Right kidney (tissue), 1 donor: Measurements from ENCODE around the gene PLA2G6.
"Not testable (repeated sequence)": the region's sequence is repeated elsewhere in the genome, so short reads cannot be mapped to it uniquely, and the experiment has no call there.

Experiments
- DNase-seq: peaks from one replicate; pipeline ENCODE4 v3.0.0-alpha.2; 2016

Gene PLA2G6

GRCh38 chr22:38169116-38169515 is 12.5 kb downstream of the PLA2G6 start:
- no peak for DNase-seq

DNA sequence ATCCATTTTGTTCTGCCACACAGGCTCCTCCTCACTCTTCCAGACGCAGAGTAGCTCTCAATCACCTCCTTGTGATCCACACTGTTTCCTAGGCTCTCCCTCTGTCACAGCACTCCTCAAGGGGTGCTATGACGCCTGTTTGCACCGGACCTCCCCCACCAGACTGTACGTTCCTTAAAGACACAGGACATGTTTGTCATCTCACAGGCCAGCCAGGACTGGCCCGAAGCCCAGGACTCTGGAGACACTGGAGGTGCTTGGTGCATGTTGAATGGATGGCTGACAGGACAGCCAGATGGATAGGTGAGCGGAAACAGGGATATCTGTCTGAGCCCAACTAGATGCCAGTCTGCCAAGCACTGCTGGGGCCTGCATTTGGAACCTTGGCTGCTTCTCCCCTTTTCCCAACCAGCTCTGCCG is 13.6 kb downstream of the PLA2G6 start:
- no peak for DNase-seq

GRCh38 chr22:38165922-38166593 is 15.6 kb downstream of the PLA2G6 start:
- DNase-seq = no peak

DNA sequence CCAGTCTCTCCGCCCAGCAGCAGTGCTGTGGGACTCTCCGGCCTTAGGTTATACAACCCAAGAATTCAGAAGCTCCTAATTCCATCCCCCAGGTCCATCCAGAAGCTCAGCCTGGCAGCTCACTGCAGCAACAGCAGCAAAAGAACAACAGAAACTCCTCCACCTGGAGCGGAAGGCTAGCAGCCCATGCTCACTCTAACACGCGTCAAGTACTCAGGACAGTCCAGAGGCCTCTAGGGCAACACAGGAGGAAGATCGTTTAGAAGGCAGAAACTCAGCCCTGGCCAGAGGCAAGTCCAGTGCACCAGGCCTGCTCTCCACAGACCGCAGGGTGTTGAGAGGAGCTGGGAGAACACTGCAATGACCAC is 17.1 kb downstream of the PLA2G6 start:
- DNase-seq = no peak

- no peak for DNase-seq
Measured at GRCh38 chr22:38163844-38164550, 17.6 kb downstream of the PLA2G6 start.

DNA sequence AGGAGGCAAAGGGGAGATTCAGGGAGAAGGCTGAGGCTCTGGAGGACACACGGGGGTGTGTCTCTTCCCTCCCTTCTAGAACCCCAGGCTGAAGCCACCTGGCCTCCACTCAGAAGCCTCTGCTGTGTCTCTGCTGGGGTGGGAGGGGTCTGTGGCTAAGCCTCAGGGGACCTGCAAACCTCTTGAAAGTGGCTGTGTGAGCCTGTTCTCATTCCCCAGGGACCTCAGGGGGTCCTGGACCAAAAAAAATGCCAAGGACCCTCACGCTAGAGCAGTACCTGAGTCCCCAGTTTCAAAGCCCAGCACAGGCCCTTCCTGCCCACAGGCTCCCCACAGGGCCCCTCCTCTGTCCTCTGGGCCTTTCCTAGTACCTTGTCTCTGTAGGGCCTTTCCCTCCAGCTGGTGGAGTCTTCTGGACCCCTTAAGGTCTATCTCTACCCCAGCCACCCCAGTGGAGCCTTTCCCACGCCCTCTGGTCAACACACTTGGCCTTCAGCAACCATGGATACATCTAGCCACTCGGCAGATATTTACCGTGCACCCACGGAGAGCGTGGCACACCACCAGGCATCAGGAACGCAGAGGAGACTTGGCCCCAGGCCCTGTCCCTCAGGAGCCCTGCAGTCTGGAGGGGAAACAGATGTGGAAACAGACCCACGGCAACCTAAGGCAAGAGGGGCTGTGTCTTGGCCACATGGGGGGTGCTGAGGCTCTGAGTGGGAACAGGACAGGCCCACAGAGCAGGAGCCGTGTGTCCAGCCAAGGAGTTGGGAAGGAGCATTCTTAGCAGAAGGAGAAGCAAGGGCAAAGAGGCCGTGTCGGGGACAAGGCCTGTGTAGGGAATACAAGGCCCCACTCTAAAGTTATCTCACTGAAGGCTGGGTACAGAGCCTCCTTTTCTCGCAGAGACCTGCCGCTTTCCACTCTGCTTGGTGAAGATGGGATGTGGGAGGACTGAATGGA is 18.5 kb downstream of the PLA2G6 start:
- no peak for DNase-seq

DNA sequence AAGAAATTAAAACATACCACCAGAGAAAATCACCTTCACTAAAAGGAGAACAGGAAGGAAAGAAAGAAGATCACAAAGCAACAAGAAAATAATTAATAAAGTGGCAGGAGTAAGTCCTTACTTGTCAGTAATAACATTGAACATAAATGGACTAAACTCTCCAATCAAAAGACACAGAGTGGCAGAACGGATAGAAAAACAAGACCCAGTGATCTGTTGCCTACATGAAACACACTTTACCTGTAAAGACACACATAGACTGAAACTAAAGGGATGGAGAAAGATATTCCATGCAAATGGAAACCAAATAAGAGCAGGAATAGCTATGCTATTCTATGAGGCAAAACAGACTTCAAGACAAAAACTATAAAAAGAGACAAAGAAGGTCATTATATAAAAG is 25.9 kb downstream of the PLA2G6 start:
- DNase-seq = no peak

DNA sequence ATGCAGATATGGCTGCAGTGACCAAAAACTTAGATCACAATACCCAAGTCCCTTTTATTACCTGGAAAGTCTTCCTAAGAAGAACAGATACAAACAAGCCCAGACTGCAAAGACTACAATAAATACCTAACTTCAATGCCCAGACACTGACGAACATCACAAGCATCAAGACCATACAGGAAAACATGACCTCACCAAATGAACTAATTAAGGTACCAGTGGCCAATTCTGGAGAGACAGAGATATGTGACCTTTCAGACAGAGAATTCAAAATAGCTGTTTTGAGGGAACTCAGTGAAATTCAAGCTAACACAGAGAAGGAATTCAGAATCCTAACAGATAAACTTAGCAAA is 27.1 kb downstream of the PLA2G6 start:
- DNase-seq = not testable (repeated sequence)

DNA sequence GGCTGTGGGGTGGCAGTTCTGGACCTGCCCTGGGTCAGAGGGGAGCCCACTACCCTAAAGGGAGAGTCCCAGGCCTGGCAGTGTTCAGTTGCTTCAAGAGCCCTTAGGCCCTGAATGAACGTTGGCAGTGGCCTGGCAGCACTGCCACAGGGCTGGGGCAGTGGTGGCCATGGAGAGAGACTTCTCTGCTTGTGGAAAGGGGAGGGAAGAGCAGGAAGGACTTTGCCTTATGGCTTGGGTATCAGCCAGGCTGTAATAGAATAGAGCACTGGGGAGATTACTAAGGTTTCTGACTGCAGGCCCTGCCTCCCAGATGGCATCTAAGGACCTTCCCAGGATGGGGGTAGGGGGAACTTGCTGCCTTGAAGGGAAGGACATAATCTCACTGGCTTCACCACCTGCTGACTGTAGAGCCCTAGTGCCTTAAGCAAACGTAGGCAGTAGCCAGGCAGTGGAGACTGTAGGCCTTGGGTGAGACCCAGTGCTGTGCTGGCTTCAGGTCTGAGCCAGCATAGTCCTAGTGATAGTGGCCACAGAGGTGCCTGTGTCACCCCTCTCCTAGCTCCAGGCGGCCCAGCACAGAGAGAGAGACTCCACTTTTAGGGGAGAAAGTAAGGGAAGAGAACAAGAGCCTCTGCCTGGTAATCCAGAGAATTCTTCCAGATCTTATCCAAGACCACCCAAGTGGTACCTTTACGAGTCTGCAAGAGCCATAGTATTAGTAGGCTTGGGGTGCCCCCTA is 27.6 kb downstream of the PLA2G6 start:
- DNase-seq = no peak

DNA sequence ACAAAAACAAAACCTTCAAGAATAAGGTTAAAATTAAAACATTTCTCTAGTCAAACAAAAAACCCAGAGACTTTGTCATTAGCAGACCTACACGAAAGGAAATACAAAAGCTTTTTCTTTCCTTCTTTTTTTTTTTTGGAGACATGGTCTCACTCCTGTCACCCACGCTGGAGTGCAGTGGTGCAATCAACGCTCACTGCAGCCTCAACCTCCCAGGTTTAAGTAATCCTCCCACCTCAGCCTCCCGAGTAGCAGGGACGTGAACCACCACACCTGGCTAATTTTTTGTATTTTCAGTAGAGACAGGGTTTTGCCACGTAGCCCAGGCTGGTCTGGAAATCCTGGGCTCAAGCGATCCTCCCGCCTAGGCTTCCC is 30.5 kb downstream of the PLA2G6 start:
- no peak for DNase-seq

- DNase-seq = no peak
Measured at GRCh38 chr22:38148245-38148644, 33.4 kb downstream of the PLA2G6 start.

DNA sequence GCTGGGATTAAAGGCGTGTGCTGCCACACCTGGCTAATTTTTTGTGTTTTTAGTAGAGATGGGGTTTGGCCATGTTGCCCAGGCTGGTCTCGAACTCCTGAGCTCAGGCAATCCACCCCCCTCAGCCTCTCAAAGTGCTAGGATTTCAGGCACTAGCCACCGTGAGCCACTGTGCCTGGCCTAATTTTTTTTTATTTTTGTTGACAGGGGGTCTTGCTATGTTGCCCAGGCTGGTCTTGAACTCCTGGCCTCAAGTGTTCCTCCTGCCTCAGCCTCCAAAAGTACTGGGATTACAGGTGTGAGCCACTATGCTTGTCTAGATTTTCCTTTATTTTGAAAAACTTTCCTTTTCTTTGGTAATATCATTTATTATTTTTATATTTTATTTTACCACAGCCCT is 35.5 kb downstream of the PLA2G6 start:
- DNase-seq = not testable (repeated sequence)

DNA sequence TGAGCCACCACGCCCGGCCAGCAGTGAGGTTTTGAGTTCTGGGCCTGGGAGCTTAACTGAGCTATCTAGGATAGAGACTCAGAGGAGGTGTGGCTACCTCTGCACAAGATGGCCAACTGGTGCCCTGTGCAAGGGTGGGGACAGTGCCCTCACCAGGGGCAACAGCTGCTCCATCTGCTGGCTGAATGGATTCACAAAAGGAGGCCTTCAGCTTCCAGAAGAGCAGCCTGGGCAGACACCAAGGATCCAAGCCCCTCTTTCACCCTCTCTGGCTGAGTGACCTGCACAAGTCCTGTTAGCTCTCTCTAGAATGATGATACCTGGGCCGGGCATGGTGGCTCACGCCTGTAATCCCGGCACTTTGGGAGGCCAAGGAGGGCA is 37.6 kb downstream of the PLA2G6 start:
- DNase-seq = no peak

GRCh38 chr22:38142606-38143005 is 39.0 kb downstream of the PLA2G6 start:
- no peak for DNase-seq

DNA sequence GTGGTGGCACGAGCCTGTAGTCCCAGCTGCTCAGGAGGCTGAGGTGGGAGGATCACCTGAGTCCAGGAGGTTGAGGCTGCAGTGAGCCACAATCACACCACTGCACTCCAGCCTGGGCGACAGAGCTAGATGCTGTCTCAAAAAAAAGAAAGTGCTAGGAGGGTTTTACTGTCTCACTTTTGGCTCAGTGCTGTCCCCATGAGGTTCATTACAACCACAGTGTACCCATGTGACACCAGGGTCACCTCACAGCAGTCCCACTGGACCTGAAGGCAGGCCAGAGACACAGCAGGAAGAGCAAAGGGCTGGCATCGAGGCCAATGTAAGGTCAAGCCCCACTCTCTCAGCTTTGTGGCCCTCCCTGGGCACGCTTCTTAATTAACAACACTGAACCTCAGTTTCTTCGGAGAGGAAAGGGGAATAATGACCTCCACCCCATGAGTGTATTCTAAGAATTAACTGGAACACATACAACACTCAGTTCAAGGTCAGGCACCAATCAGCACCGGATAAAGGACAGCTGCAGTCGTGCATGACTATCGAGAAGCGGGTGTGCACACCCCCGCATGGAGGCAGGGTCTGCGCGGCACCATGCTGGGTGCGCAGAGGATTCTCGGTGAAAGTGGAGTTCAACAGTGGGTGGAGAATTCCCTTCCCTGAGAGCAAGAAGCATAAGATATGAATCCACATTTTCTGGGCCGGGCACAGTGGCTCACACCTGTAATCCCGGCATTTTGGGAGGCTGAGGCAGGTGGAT is 40.2 kb downstream of the PLA2G6 start:
- DNase-seq = no peak

- no peak for DNase-seq
Measured at GRCh38 chr22:38139901-38140300, 41.7 kb downstream of the PLA2G6 start.

DNA sequence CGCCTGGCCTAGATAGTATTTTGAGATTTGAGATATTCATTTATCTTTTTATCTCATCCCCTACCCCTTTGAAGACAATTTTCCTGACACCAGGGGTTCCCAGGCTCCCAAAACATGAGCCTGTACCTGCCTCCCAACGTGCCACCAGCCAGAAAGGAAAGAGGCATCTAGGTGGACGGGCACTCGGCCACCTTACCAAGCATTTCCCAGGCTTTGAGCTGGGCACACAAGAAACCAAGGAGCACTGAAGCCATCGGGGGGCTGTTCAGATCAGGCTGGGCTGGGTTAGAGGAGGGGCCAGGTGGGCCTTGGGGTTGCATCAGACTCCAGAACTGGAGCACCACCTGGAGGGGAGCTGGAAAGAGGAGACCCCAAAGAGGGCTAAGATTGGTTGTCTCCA is 42.7 kb downstream of the PLA2G6 start:
- no peak for DNase-seq

- DNase-seq = no peak
Measured at GRCh38 chr22:38137876-38138687, 43.5 kb downstream of the PLA2G6 start.

- DNase-seq = no peak
Measured at GRCh38 chr22:38136607-38137006, 45.0 kb downstream of the PLA2G6 start.

- DNase-seq = no peak
Measured at GRCh38 chr22:38135133-38135706, 46.4 kb downstream of the PLA2G6 start.

DNA sequence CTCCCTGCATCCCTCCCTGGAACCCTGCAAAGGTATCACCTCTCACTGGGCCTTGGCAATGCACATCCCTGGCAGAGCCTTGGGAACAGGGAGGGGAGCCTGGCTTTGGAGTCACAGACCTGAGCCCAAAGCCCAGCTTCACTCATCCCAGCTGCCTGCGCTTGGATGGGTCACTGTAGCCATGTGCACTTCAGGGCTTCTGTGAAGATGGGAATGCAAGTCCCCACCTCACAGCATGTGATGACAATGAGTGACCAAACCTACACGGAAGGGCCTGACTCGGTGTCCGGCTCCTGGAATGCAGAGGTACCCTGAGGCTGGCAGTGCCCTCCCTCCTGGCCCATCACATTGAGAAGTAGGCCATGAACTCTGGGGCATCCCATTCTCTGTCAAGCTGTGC is 48.3 kb downstream of the PLA2G6 start:
- DNase-seq = no peak
